Motor neuron (in vitro differentiated cells): ENCODE results near the gene UCK2. TPM values are rescaled to one million over a fixed set of nuclear protein-coding genes. Genes with fewer than 3 reads are reported as not detected.
A peak's percentile ranks its signal among the peaks of the same experiment; 100 is the strongest.

Experiments used
- ATAC-seq, 8 experiments: fragments of 200-7000 bp; cut with Tn5 transposase; replicated peaks in 6 of 8; 2 replicates each; pipeline ENCODE4 v1.8.0; 2021; ENCODE audit warnings: mild to moderate bottlenecking in 8 of 8, moderate library complexity in 8 of 8
- H3K27ac ChIP-seq, 2 donors: fragments of 250-450 bp; sonication (Bioruptor Pico); 2 replicates each; pipeline ENCODE4 v1.9.0; 2021; ENCODE audit warnings: antibody characterized with exemption in 2 of 2, mild to moderate bottlenecking in 2 of 2, moderate library complexity in 1 of 2
- H3K4me1 ChIP-seq, 2 donors: fragments of 250-450 bp; sonication (Bioruptor Pico); replicated peaks in 1 of 2; 2 replicates each; pipeline ENCODE4 v1.6.1; 2021; ENCODE audit warnings: antibody characterized with exemption in 2 of 2, mild to moderate bottlenecking in 2 of 2, moderate library complexity in 1 of 2
- H3K4me3 ChIP-seq, 5 donors: fragments of 250-450 bp; sonication (Bioruptor Pico); 2 replicates each; pipeline ENCODE4 v1.9.0; 2021; ENCODE audit warnings: antibody characterized with exemption in 5 of 5, mild to moderate bottlenecking in 5 of 5, moderate library complexity in 4 of 5
- WGBS, 10 experiments: fragments of 450-650 bp; shearing (Covaris generic); methylation state at CpG; one replicate each; pipeline ENCODE4 v1.0.0; 2022; 5-methylcytosine and 5-hydroxymethylcytosine counted together
- in situ Hi-C, 9 experiments: fragments of 400-800 bp; cut with MboI; loops; one replicate each; pipeline ENCODE4 v1.15.0; 2021; ENCODE audit warnings: low sequenced_read_pairs in 9 of 9, low pct_unique_long_range_greater_than_20kb in 2 of 9; ENCODE audit not compliant: unreplicated experiment in 9 of 9
- total RNA-seq, 8 experiments: library from RNA; unstranded; fragments of 300-600 nt; gene quantifications; 2 replicates each; pipeline versions ENCODE4 v1.2.3 to v1.2.4, GENCODE V29; 2022

UCK2 gene
- total RNA-seq, 8 experiments from 2014 or later: 28.3 to 83.2 (median 46.0) TPM

GRCh38 chr1:165863346-165863745 is 35.9 kb downstream of the UCK2 start:
- in situ Hi-C loops: no loop called here
- ATAC-seq: no peak

DNA sequence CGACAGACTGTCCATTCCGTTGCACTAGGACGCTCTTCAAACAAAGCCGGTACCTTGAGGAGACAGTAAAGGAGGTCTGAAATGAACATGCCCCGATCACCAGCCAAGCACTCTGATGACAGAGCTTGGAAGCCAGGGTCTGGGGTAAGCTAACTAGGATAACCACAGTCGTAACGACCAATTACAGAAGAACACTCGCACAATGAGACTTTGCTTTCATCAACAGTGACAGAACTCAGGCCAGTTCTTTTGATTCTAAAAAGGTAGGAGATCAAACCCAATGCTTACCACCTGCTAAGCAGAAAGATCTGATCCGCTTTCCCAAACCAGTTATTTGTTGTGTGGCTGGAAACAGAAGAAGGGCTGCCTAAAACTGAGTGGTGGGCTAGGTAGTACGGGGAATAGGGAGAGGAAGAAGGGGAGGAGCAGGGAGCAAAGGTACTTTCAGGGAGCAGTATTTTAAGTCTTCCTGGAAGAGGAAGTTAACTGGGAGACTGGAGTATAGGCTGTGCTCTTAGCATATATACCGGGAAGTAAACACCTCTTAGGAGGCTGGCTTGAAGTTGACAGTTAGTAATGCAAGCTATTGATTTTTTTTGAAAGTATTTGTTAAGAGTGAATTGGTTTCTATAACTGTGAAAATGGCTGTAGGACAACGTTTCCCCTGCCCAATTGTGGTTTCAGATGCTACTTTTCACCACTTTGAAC is 38.4 kb downstream of the UCK2 start:
- ATAC-seq: no peak
- 87 to 100% (median 96%) methylated on average over 1 to 11 of the region's 12 CpGs for WGBS, 10 experiments
- Histone ChIP-seq H3K27ac (no peak overlapping the region), H3K4me1 (no peaks in the 10 kb centered on the region), H3K4me3 (no peak overlapping the region)
- in situ Hi-C loops: no loop called here

More at GRCh38 chr1:165863346-165863745, 35.9 kb downstream of the UCK2 start:
- peaks cover 0 to 5% of the 10 kb centered on the region in 2 donors for H3K4me1 ChIP-seq
- 10 to 94% (median 63%) methylated on average over 2 of the region's 2 CpGs; no CpG with 5 or more reads in 2 of the 10 experiments for WGBS, 10 experiments
- no peak overlapping the region for H3K4me3 ChIP-seq
- no peak overlapping the region for H3K27ac ChIP-seq

DNA sequence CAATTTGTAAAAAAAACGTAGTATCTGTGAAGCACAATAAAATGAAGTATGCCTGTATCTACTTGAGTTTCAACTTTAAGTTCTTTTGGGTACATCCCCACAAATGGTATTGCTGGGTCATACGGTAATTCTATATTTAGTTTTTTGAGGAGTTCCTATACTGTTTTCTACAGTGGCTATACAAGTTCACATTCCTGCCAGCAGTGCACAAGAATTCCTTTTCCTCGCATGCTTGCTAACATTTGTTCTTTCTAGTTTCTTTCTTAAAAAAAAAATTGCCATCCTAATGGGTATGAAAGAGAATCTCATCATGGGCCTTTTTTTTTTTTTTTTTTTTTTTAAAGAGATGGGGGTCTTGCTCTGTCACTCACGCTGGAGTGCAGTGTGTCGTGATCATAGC is 41.9 kb downstream of the UCK2 start:
- in situ Hi-C loops: no loop called here
- no peak overlapping the region for H3K4me3 ChIP-seq
- no peak for ATAC-seq
- no peak overlapping the region for H3K27ac ChIP-seq
- no peaks in the 10 kb centered on the region for H3K4me1 ChIP-seq
- 60 to 100% (median 93%) methylated on average over 1 to 5 of the region's 5 CpGs; no CpG with 5 or more reads in 1 of the 10 experiments for WGBS, 10 experiments

GRCh38 chr1:165871311-165872067 is 44.1 kb downstream of the UCK2 start:
- no peak overlapping the region for H3K27ac ChIP-seq
- WGBS, 10 experiments: 40 to 100% (median 85%) methylated on average over 2 to 4 of the region's 4 CpGs
- no peak overlapping the region for H3K4me3 ChIP-seq
- peak in 2 of 8 experiments; percentile 23 to 36 for ATAC-seq
- no peaks in the 10 kb centered on the region for H3K4me1 ChIP-seq
- in situ Hi-C loops: no loop called here

- in situ Hi-C loops: no loop called here
- ATAC-seq: no peak
- Histone ChIP-seq H3K27ac (no peak overlapping the region), H3K4me1 (no peaks in the 10 kb centered on the region), H3K4me3 (no peak overlapping the region)
- WGBS, 10 experiments: 67 to 90% (median 78%) methylated on average over 3 to 5 of the region's 5 CpGs
Observed at GRCh38 chr1:165873481-165873880, 46.1 kb downstream of the UCK2 start.

- in situ Hi-C loops: no loop called here
- no peak overlapping the region for H3K4me3 ChIP-seq
- no peaks in the 10 kb centered on the region for H3K4me1 ChIP-seq
- 83 to 100% (median 96%) methylated on average over 2 to 4 of the region's 4 CpGs; no CpG with 5 or more reads in 1 of the 10 experiments for WGBS, 10 experiments
- no peak for ATAC-seq
- no peak overlapping the region for H3K27ac ChIP-seq
Observed at GRCh38 chr1:165874643-165875042, 47.2 kb downstream of the UCK2 start.

GRCh38 chr1:165875171-165875570 is 47.8 kb downstream of the UCK2 start:
- WGBS, 10 experiments: 76 to 100% (median 100%) methylated on average over 1 to 3 of the region's 3 CpGs; no CpG with 5 or more reads in 3 of the 10 experiments
- Histone ChIP-seq H3K4me3 (no peak overlapping the region), H3K4me1 (no peaks in the 10 kb centered on the region), H3K27ac (no peak overlapping the region)
- no peak for ATAC-seq
- in situ Hi-C loops: no loop called here

GRCh38 chr1:165875604-165876003 is 48.2 kb downstream of the UCK2 start:
- 50 to 95% (median 93%) methylated on average over 2 to 6 of the region's 6 CpGs; no CpG with 5 or more reads in 6 of the 10 experiments for WGBS, 10 experiments
- H3K4me1 ChIP-seq: no peaks in the 10 kb centered on the region
- in situ Hi-C loops: no loop called here
- H3K4me3 ChIP-seq: no peak overlapping the region
- H3K27ac ChIP-seq: no peak overlapping the region
- ATAC-seq: no peak

- in situ Hi-C loops: no loop called here
- Histone ChIP-seq H3K4me3 (no peak overlapping the region), H3K4me1 (no peaks in the 10 kb centered on the region), H3K27ac (no peak overlapping the region)
- ATAC-seq: no peak
- 92 to 100% (median 100%) methylated on average over 1 of the region's 1 CpG; no CpG with 5 or more reads in 4 of the 10 experiments for WGBS, 10 experiments
Observed at GRCh38 chr1:165876121-165876520, 48.7 kb downstream of the UCK2 start.

GRCh38 chr1:165877411-165877810 is 50.0 kb downstream of the UCK2 start:
- in situ Hi-C loops: no loop called here
- no peak overlapping the region for H3K27ac ChIP-seq
- ATAC-seq: no peak
- no peak overlapping the region for H3K4me3 ChIP-seq
- 91 to 100% (median 98%) methylated on average over 2 to 9 of the region's 9 CpGs; no CpG with 5 or more reads in 1 of the 10 experiments for WGBS, 10 experiments
- H3K4me1 ChIP-seq: no peaks in the 10 kb centered on the region

GRCh38 chr1:165877940-165878556 is 50.6 kb downstream of the UCK2 start:
- Histone ChIP-seq H3K4me1 (no peaks in the 10 kb centered on the region), H3K27ac (no peak overlapping the region), H3K4me3 (no peak overlapping the region)
- 94 to 100% (median 99%) methylated on average over 1 to 7 of the region's 7 CpGs; no CpG with 5 or more reads in 2 of the 10 experiments for WGBS, 10 experiments
- ATAC-seq: no peak
- in situ Hi-C loops: no loop called here

DNA sequence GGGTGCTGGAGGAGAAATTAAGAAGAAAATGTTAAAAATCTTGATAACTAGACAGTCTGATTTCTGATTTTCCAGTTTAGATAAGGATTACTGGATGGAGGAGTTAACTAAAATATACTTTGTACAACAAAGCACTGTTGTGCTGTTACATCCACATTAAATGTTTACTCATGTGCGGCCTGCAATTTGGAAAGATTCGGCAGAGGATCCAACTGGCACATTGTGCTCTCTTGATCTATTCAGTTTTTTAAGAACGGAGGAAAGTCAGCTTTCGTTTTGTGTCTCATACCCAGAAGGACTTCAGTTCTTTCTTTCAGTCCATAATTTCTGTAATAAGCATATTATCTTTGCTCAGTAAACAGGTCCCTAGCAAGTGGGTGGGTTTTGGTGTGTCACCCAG is 52.5 kb downstream of the UCK2 start:
- 74 to 100% (median 94%) methylated on average over 2 to 4 of the region's 4 CpGs; no CpG with 5 or more reads in 2 of the 10 experiments for WGBS, 10 experiments
- Histone ChIP-seq H3K4me1 (peaks cover 3 to 9% of the 10 kb centered on the region in 2 donors), H3K4me3 (no peak overlapping the region), H3K27ac (no peak overlapping the region)
- ATAC-seq: no peak
- in situ Hi-C loops: no loop called here

GRCh38 chr1:165880993-165881392 is 53.6 kb downstream of the UCK2 start:
- Histone ChIP-seq H3K27ac (no peak overlapping the region), H3K4me3 (no peak overlapping the region), H3K4me1 (peaks cover 3 to 9% of the 10 kb centered on the region in 2 donors)
- in situ Hi-C loops: no loop called here
- no peak for ATAC-seq
- WGBS, 10 experiments: 83 to 100% (median 96%) methylated on average over 1 to 5 of the region's 5 CpGs; no CpG with 5 or more reads in 2 of the 10 experiments
